GM12878 (cell line): ENCODE measurements around the gene CPVL. TPM values are rescaled to one million over a fixed set of nuclear protein-coding genes. Genes with fewer than 3 reads are reported as not detected.

ENCODE experiments used
- ATAC-seq: fragments of 200-7000 bp; cut with Tn5 transposase; 3 replicates; pipeline ENCODE4 v1.9.1; 2020; ENCODE audit warnings: mild to moderate bottlenecking, moderate library complexity
- BruUV-seq: library from RNA; stranded (reverse); fragments of 400-500 nt; replicated peaks from 2 replicates; lab custom pipeline; 2021; lab: Mats Ljungman, UMichigan
- CTCF ChIA-PET: fragments of 300-600 bp; sonication (Branson Sonifier 250); formaldehyde crosslinking; extraction: SDS; loops from one replicate; lab custom pipeline; 2021; ENCODE audit warnings: inconsistent platforms; lab: Yijun Ruan, JAX
- POLR2A ChIA-PET: fragments of 350-600 bp; formaldehyde crosslinking; extraction: SDS; loops from one replicate; lab custom pipeline; 2021; ENCODE audit warnings: inconsistent platforms; lab: Charles Lee
- RAD21 ChIA-PET: fragments of 300-600 bp; sonication (Branson Sonifier 250); formaldehyde crosslinking; loops from one replicate; lab custom pipeline; 2023; ENCODE audit warnings: antibody characterized with exemption; ENCODE audit not compliant: unreplicated experiment; lab: Charles Lee
- SMC1A ChIA-PET: fragments of 300-600 bp; sonication (Branson Sonifier 250); formaldehyde crosslinking; loops from one replicate; lab custom pipeline; 2023; ENCODE audit not compliant: unreplicated experiment, uncharacterized antibody; lab: Charles Lee
- DNase-seq: peaks from one replicate; pipeline ENCODE4 v3.0.0-alpha.2; 2011; ENCODE audit warnings: low read depth, low spot score
- FAIRE-seq: peaks from 3 replicates; lab custom pipeline; 2011; peaks lifted over from hg19 to GRCh38; lab: Jason Lieb, UNC
- H2AFZ ChIP-seq: 2 replicates; pipeline ENCODE4 v1.6.0; 2011; ENCODE audit warnings: low read depth, low read length, control low read depth; ENCODE audit not compliant: control insufficient read depth
- H3K27ac ChIP-seq: 2 replicates; pipeline ENCODE4 v1.5.1; 2011; ENCODE audit warnings: control low read depth; ENCODE audit not compliant: control insufficient read depth, insufficient read depth
- H3K27me3 ChIP-seq, 2 experiments: replicated peaks in 1 of 2; 2 replicates each; pipeline versions ENCODE4 v1.6.0 to v1.6.1; 2011; ENCODE audit warnings: low read length in 1 of 2; ENCODE audit not compliant: control insufficient read depth in 2 of 2, insufficient read depth in 2 of 2
- H3K36me3 ChIP-seq, 2 experiments: 2 replicates each; pipeline ENCODE4 v1.5.1; 2011; ENCODE audit warnings: low read length in 1 of 2; ENCODE audit not compliant: control insufficient read depth in 2 of 2, insufficient read depth in 2 of 2
- H3K4me1 ChIP-seq: 2 replicates; pipeline ENCODE4 v1.6.1; 2011; ENCODE audit warnings: mild to moderate bottlenecking, low read length, moderate library complexity, mixed read lengths; ENCODE audit not compliant: control insufficient read depth, insufficient read depth
- H3K4me2 ChIP-seq: 2 replicates; pipeline ENCODE4 v1.6.0; 2011; ENCODE audit warnings: control low read depth; ENCODE audit not compliant: control insufficient read depth, insufficient read depth
- H3K4me3 ChIP-seq: fragments of 200-600 bp; sonication (generic); 2 replicates; pipeline ENCODE4 v1.5.1; 2016
- H3K79me2 ChIP-seq: 2 replicates; pipeline ENCODE4 v1.6.0; 2011; ENCODE audit warnings: low read length; ENCODE audit not compliant: control insufficient read depth, insufficient read depth
- H3K9ac ChIP-seq: 2 replicates; pipeline ENCODE4 v1.8.0; 2011; ENCODE audit warnings: low read length, control low read depth, mixed read lengths; ENCODE audit not compliant: control insufficient read depth, insufficient read depth
- H3K9me3 ChIP-seq: replicated peaks from 3 replicates; pipeline ENCODE4 v1.5.1; 2011; ENCODE audit warnings: mild to moderate bottlenecking, low read length; ENCODE audit not compliant: control insufficient read depth, insufficient read depth
- H4K20me1 ChIP-seq: 2 replicates; pipeline ENCODE4 v1.6.0; 2011; ENCODE audit not compliant: control insufficient read depth, insufficient read depth
- IRF4 ChIP-seq: IDR thresholded peaks from 2 replicates; pipeline ENCODE4 v1.6.1; 2011; ENCODE audit warnings: low read depth, low read length
- MTA3 ChIP-seq: IDR thresholded peaks from 2 replicates; pipeline ENCODE4 v1.6.1; 2012; ENCODE audit warnings: low read length, inconsistent platforms, borderline replicate concordance
- POLR2A ChIP-seq: IDR thresholded peaks from 2 replicates; pipeline ENCODE4 v1.6.1; 2011; ENCODE audit warnings: low read depth, mild to moderate bottlenecking, low read length
- POLR2AphosphoS2 ChIP-seq: IDR thresholded peaks from 2 replicates; pipeline ENCODE4 v1.6.1; 2011; ENCODE audit warnings: low read depth, mild to moderate bottlenecking, low read length, improper control_type of control experiment, moderate library complexity
- PRDM15 ChIP-seq: fragments of 450-650 bp; formaldehyde crosslinking; IDR thresholded peaks from 2 replicates; pipeline ENCODE4 v1.4.0; 2020; ENCODE audit warnings: mild to moderate bottlenecking, moderate library complexity
- RAD51 ChIP-seq: fragments of 450-650 bp; IDR thresholded peaks from 2 replicates; pipeline ENCODE4 v1.6.1; 2016; ENCODE audit warnings: moderate library complexity, mild to moderate bottlenecking, inconsistent platforms
- TCF12 ChIP-seq: IDR thresholded peaks from 2 replicates; pipeline ENCODE4 v1.6.1; 2011; ENCODE audit warnings: low read depth, mild to moderate bottlenecking, low read length
- ZNF217 ChIP-seq: fragments of 450-650 bp; IDR thresholded peaks from 2 replicates; pipeline ENCODE4 v1.6.1; 2017; ENCODE audit warnings: antibody characterized with exemption, mild to moderate bottlenecking
- ZZZ3 ChIP-seq: IDR thresholded peaks from 2 replicates; pipeline ENCODE4 v1.6.1; 2011; ENCODE audit warnings: low read depth; ENCODE audit not compliant: control insufficient read depth, insufficient read length
- WGBS: methylation state at CpG from one replicate; pipeline ENCODE4 v1.1.6; 2016; ENCODE audit warnings: low lambda C conversion rate; ENCODE audit not compliant: insufficient replicate concordance, insufficient coverage; ENCODE audit errors: missing lambda C conversion rate; 5-methylcytosine and 5-hydroxymethylcytosine counted together
- in situ Hi-C: fragments of 300-500 bp; cut with MboI; formaldehyde crosslinking; loops from 9 replicates; pipeline ENCODE4 v1.14.3; 2018; ENCODE audit warnings: mixed read lengths
- intact Hi-C: fragments of 100-400 bp; cut with micrococcal nuclease; formaldehyde crosslinking; loops from one replicate; pipeline ENCODE4 v1.14.2; 2022; ENCODE audit not compliant: unreplicated experiment
- polyA plus RNA-seq, 11 experiments: library from polyadenylated mRNA; depleted of rRNA in 4 of 11; unstranded in 6 of 11; stranded (reverse) in 5 of 11; fragments of >200 nt; fragmentation: Nextera tagmentation in 4 of 11; fragmentation: Illumina TruSeq in 1 of 11; extraction: Ambion mirVana in 4 of 11; extraction: Trizol in 1 of 11; gene quantifications; 1 replicate in 1 of 11; 2 replicates in 10 of 11; pipeline versions ENCODE4 v1.2.1 to v1.2.3, GENCODE V29; 2011 to 2016; ENCODE audit warnings: inconsistent platforms in 2 of 11, missing spikeins in 2 of 11, low read depth in 1 of 11
- total RNA-seq, 4 experiments: library from RNA; depleted of rRNA in 3 of 4; stranded (reverse); fragments of >200 nt in 3 of 4; fragmentation: Illumina TruSeq in 1 of 4; extraction: Trizol in 1 of 4; gene quantifications; 2 replicates each; pipeline versions ENCODE4 v1.2.1 to v1.2.3, GENCODE V29; 2013 to 2021
- TF ChIP-seq, protein P1 (sequence below): IDR thresholded peaks from 2 replicates; pipeline ENCODE4 v1.6.1; 2012; ENCODE audit warnings: low read depth, low read length, improper control_type of control experiment
- TF ChIP-seq, protein P2 (sequence below): fragments of 450-650 bp; IDR thresholded peaks from 2 replicates; pipeline ENCODE4 v1.6.1; 2017; ENCODE audit warnings: borderline replicate concordance
- TF ChIP-seq, protein P3 (sequence below): IDR thresholded peaks from 2 replicates; pipeline ENCODE4 v1.6.1; 2011; ENCODE audit warnings: low read depth, mild to moderate bottlenecking, low read length, moderate library complexity, borderline replicate concordance; ENCODE audit errors: extremely low read depth

Gene CPVL
- total and polyA plus RNA-seq, 10 of the 15 experiments (the other 5 are each of a cell fraction or from before 2014, with no cell fraction given) = 0.59 TPM; not detected in 9

- ChIA-PET RAD21 (no interaction called here), POLR2A (no interaction called here), SMC1A (interaction anchor here (0.7 to 1.6 kb wide), 2 partner anchors 21 to 224 kb away, joined by 3 to 5 read pairs; no protein-coding TSS in a partner anchor), CTCF (interaction anchor here (1.3 kb wide), 1 partner anchor 10 kb away, joined by 3 read pairs; no protein-coding TSS in a partner anchor)
- 72% methylated on average over 4 of the region's 4 CpGs for WGBS
- Histone ChIP-seq H3K4me3 (no peak overlapping the region), H3K79me2 (no peaks in the 10 kb centered on the region), H2AFZ (no peak overlapping the region), H3K9me3 (no peaks in the 10 kb centered on the region), H4K20me1 (no peaks in the 10 kb centered on the region), H3K36me3 (no peaks in the 10 kb centered on the region), H3K4me1 (no peaks in the 10 kb centered on the region), H3K9ac (no peak overlapping the region), H3K27me3 (peaks cover 0 to 4% of the 10 kb centered on the region in 2 experiments; a peak in 2 of 4 replicates), H3K27ac (no peak overlapping the region), H3K4me2 (no peak overlapping the region)
- in situ Hi-C loops = no loop called here
- FAIRE-seq = no peak
- intact Hi-C loops = no loop called here
- DNase-seq = no peak
- no peak for ATAC-seq
- TF ChIP-seq POLR2A = no peak
- TF ChIP-seq, protein P1, sequence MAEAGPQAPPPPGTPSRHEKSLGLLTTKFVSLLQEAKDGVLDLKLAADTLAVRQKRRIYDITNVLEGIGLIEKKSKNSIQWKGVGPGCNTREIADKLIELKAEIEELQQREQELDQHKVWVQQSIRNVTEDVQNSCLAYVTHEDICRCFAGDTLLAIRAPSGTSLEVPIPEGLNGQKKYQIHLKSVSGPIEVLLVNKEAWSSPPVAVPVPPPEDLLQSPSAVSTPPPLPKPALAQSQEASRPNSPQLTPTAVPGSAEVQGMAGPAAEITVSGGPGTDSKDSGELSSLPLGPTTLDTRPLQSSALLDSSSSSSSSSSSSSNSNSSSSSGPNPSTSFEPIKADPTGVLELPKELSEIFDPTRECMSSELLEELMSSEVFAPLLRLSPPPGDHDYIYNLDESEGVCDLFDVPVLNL = no peak
- TF ChIP-seq, protein P2, sequence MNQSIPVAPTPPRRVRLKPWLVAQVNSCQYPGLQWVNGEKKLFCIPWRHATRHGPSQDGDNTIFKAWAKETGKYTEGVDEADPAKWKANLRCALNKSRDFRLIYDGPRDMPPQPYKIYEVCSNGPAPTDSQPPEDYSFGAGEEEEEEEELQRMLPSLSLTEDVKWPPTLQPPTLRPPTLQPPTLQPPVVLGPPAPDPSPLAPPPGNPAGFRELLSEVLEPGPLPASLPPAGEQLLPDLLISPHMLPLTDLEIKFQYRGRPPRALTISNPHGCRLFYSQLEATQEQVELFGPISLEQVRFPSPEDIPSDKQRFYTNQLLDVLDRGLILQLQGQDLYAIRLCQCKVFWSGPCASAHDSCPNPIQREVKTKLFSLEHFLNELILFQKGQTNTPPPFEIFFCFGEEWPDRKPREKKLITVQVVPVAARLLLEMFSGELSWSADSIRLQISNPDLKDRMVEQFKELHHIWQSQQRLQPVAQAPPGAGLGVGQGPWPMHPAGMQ = no peak
- no peak for TF ChIP-seq POLR2AphosphoS2
- TF ChIP-seq RAD51 = no peak
- no peak for TF ChIP-seq MTA3
- no peak for TF ChIP-seq IRF4
- no peak for TF ChIP-seq ZZZ3
- TF ChIP-seq TCF12 = no peak
- TF ChIP-seq, protein P3, sequence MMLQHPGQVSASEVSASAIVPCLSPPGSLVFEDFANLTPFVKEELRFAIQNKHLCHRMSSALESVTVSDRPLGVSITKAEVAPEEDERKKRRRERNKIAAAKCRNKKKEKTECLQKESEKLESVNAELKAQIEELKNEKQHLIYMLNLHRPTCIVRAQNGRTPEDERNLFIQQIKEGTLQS = no peak
- TF ChIP-seq ZNF217 = no peak
- TF ChIP-seq PRDM15 (CRISPR knock-in tag) = no peak
- BruUV-seq = no TSS peak
Measured at GRCh38 chr7:28981161-28981465, 165.2 kb downstream of the CPVL start.
